Right lobe of liver (tissue), 6 donors: Measurements from ENCODE around the gene LDLRAD4. TPM values are rescaled to one million over a fixed set of nuclear protein-coding genes. Genes with fewer than 3 reads are reported as not detected.

ENCODE experiments used
- ATAC-seq, 4 donors: fragments of 200-7000 bp; cut with Tn5 transposase; one replicate each; pipeline ENCODE4 v1.9.1; 2020; ENCODE audit warnings: mild to moderate bottlenecking in 4 of 4, moderate library complexity in 4 of 4
- DNase-seq, 3 donors: peaks; one replicate each; pipeline ENCODE4 v3.0.0-alpha.2; 2020
- H3K27ac ChIP-seq, 3 donors: fragments of 200-600 bp; one replicate each; pipeline ENCODE4 v1.8.0; 2022
- H3K27me3 ChIP-seq, 2 donors: fragments of 200-600 bp; one replicate each; pipeline ENCODE4 v1.8.0; 2022
- H3K36me3 ChIP-seq, 4 donors: fragments of 200-600 bp; sonication (generic) in 1 of 4; one replicate each; pipeline versions ENCODE4 v1.5.1 to v1.8.0; 2017 to 2022; ENCODE audit warnings: control low read depth in 1 of 4
- H3K4me1 ChIP-seq, 4 donors: fragments of 200-600 bp; sonication (generic) in 1 of 4; one replicate each; pipeline versions ENCODE4 v1.5.1 to v1.8.0; 2017 to 2022; ENCODE audit warnings: control low read depth in 1 of 4
- H3K4me3 ChIP-seq, 3 donors: fragments of 200-600 bp; one replicate each; pipeline ENCODE4 v1.8.0; 2022
- H3K9me3 ChIP-seq, 4 donors: fragments of 200-600 bp; sonication (generic) in 1 of 4; one replicate each; pipeline versions ENCODE4 v1.5.1 to v1.8.0; 2017 to 2022; ENCODE audit warnings: control low read depth in 1 of 4
- POLR2A ChIP-seq: fragments of 450-650 bp; IDR thresholded peaks from one replicate; pipeline ENCODE4 v1.6.1; 2017; ENCODE audit warnings: antibody characterized with exemption, mild to moderate bottlenecking
- WGBS: methylation state at CpG from one replicate; pipeline ENCODE4 v1.1.6; 2018; ENCODE audit warnings: low coverage, low lambda C conversion rate; ENCODE audit not compliant: insufficient coverage; ENCODE audit errors: missing lambda C conversion rate; 5-methylcytosine and 5-hydroxymethylcytosine counted together
- intact Hi-C, 2 donors: fragments of 100-400 bp; cut with DNase I; formaldehyde crosslinking; loops; one replicate each; pipeline versions ENCODE4 v1.11.2 to v1.14.1; 2022
- total RNA-seq, 6 experiments: library from RNA; depleted of rRNA in 2 of 6; stranded (reverse); fragments of >200 nt in 2 of 6; fragmentation: NEBNext Ultra II Directional in 3 of 6; extraction: Animal tissue kit (Norgen Biotek cat#: 25700) in 3 of 6; gene quantifications; one replicate each; pipeline versions ENCODE4 v1.1.0 to v1.2.4, GENCODE V29; 2016 to 2023
- TF ChIP-seq, protein P1 (sequence below), 4 donors: fragments of 200-600 bp in 3 of 4; fragments of 450-650 bp in 1 of 4; IDR thresholded peaks; one replicate each; pipeline versions ENCODE4 v1.5.1 to v1.8.0; 2016 to 2022; ENCODE audit warnings: antibody characterized with exemption in 4 of 4, mild to moderate bottlenecking in 2 of 4
- donor health status: DM: no; HTN: yes; CAD: no.
- donor health status: DM: no; HTN: no; CAD: no.
- donor health status: DM: no; HTN: no; CAD: no.
- donor health status: DM: no; HTN: yes; CAD: no.
- donor health status: DM: no; HTN: yes; CAD: no.

The LDLRAD4 gene
- total RNA-seq, 6 experiments from 2014 or later, result 10.6 to 66.4 (median 18.7) TPM

DNA sequence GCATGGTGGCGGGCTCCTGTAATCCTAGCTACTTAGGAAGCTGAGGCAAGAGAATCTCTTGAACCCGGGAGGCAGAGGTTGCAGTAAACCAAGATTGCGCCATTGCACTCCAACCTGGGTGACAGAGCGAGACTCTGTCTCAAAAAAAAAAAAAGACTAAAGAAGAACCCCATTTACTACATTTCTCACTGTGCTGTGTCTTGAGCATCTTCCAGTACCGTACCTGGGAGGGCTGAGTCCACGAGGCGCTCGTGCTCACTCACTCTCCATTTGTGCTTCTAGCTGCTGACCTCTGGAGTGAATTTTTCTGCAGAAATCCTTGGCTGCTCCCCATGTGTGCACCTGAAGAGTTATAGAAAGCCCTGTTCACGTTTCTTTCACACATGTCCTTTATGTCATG is 204.8 kb downstream of the LDLRAD4 start:
- 93% methylated on average over 9 of the region's 9 CpGs for WGBS
- intact Hi-C loops, result no loop called here
- Histone ChIP-seq H3K27me3 (no peaks in the 10 kb centered on the region), H3K36me3 (no peaks in the 10 kb centered on the region), H3K4me1 (peaks cover 0 to 25% (median 7%) of the 10 kb centered on the region in 4 donors), H3K27ac (no peak overlapping the region), H3K9me3 (no peaks in the 10 kb centered on the region), H3K4me3 (no peak overlapping the region)
- DNase-seq, result no peak
- no peak for ATAC-seq
- TF ChIP-seq, protein P1, sequence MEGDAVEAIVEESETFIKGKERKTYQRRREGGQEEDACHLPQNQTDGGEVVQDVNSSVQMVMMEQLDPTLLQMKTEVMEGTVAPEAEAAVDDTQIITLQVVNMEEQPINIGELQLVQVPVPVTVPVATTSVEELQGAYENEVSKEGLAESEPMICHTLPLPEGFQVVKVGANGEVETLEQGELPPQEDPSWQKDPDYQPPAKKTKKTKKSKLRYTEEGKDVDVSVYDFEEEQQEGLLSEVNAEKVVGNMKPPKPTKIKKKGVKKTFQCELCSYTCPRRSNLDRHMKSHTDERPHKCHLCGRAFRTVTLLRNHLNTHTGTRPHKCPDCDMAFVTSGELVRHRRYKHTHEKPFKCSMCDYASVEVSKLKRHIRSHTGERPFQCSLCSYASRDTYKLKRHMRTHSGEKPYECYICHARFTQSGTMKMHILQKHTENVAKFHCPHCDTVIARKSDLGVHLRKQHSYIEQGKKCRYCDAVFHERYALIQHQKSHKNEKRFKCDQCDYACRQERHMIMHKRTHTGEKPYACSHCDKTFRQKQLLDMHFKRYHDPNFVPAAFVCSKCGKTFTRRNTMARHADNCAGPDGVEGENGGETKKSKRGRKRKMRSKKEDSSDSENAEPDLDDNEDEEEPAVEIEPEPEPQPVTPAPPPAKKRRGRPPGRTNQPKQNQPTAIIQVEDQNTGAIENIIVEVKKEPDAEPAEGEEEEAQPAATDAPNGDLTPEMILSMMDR (IDR thresholded peaks at IDR 0.05), result no peak
- TF ChIP-seq POLR2A, result no peak

- no peaks in the 10 kb centered on the region for H3K27me3 ChIP-seq
- H3K4me1 ChIP-seq, result peaks cover 0 to 17% (median 5%) of the 10 kb centered on the region in 4 donors
- WGBS, result 92% methylated on average over 6 of the region's 7 CpGs
- ATAC-seq (no peak), DNase-seq (no peak)
- intact Hi-C loops, result no loop called here
- H3K27ac ChIP-seq, result no peak overlapping the region
- TF ChIP-seq POLR2A, result no peak
- TF ChIP-seq, protein P1 (IDR thresholded peaks at IDR 0.05), result no peak
- H3K9me3 ChIP-seq, result no peaks in the 10 kb centered on the region
- H3K36me3 ChIP-seq, result no peaks in the 10 kb centered on the region
- no peak overlapping the region for H3K4me3 ChIP-seq
These were observed 205.8 kb downstream of the LDLRAD4 start for GRCh38 chr18:13424363-13424762.

- WGBS, result 79% methylated on average over 9 of the region's 16 CpGs
- no peak for ATAC-seq
- Histone ChIP-seq H3K27ac (no peak overlapping the region), H3K4me1 (peaks cover 0 to 10% (median 3%) of the 10 kb centered on the region in 4 donors), H3K4me3 (no peak overlapping the region), H3K9me3 (no peaks in the 10 kb centered on the region), H3K36me3 (no peaks in the 10 kb centered on the region), H3K27me3 (no peaks in the 10 kb centered on the region)
- TF ChIP-seq, protein P1 (IDR thresholded peaks at IDR 0.05), result no peak
- no peak for TF ChIP-seq POLR2A
- no peak for DNase-seq
- intact Hi-C loops, result no loop called here
These were observed 207.0 kb downstream of the LDLRAD4 start for GRCh38 chr18:13425357-13426091.

GRCh38 chr18:13427354-13427753 is 208.8 kb downstream of the LDLRAD4 start:
- no peaks in the 10 kb centered on the region for H3K9me3 ChIP-seq
- WGBS, result 10% methylated on average over 1 of the region's 3 CpGs
- no peaks in the 10 kb centered on the region for H3K27me3 ChIP-seq
- peak overlapping the region in 1 of 3 donors; percentile 18 for H3K4me3 ChIP-seq
- H3K36me3 ChIP-seq, result no peaks in the 10 kb centered on the region
- peak overlapping the region in 2 of 3 donors; percentile 52 to 76 for H3K27ac ChIP-seq
- DNase-seq (peak in 1 of 3 donors; percentile 72), ATAC-seq (peak; percentile 89 to 94 (median 92))
- intact Hi-C loops, result no loop called here
- H3K4me1 ChIP-seq, result peaks cover 0 to 10% (median 3%) of the 10 kb centered on the region in 4 donors
- TF ChIP-seq, protein P1 (IDR thresholded peaks at IDR 0.05), result no peak
- no peak for TF ChIP-seq POLR2A
